Osteocyte (in vitro differentiated cells): ENCODE results near the gene WIPI1. TPM values are rescaled to one million over a fixed set of nuclear protein-coding genes. Genes with fewer than 3 reads are reported as not detected.

ENCODE experiments used
- DNase-seq: peaks from one replicate; pipeline ENCODE4 v3.0.0; 2021; ENCODE audit warnings: mixed read lengths; ENCODE audit not compliant: unreplicated experiment; ENCODE audit errors: extremely low spot score
- H3K27ac Mint-ChIP-seq: one replicate; pipeline ENCODE4 v1.8.0; 2021; ENCODE audit warnings: mild to moderate bottlenecking, mixed read lengths; ENCODE audit not compliant: unreplicated experiment
- H3K27me3 Mint-ChIP-seq: one replicate; pipeline ENCODE4 v1.8.0; 2021; ENCODE audit warnings: mixed read lengths; ENCODE audit not compliant: unreplicated experiment
- H3K36me3 Mint-ChIP-seq: one replicate; pipeline ENCODE4 v1.8.0; 2021; ENCODE audit warnings: mixed read lengths; ENCODE audit not compliant: unreplicated experiment
- H3K4me1 Mint-ChIP-seq: one replicate; pipeline ENCODE4 v1.8.0; 2021; ENCODE audit warnings: mixed read lengths; ENCODE audit not compliant: unreplicated experiment
- H3K4me3 Mint-ChIP-seq: one replicate; pipeline ENCODE4 v1.8.0; 2021; ENCODE audit warnings: mild to moderate bottlenecking, moderate library complexity, mixed read lengths; ENCODE audit not compliant: unreplicated experiment
- H3K9me3 Mint-ChIP-seq: one replicate; pipeline ENCODE4 v1.8.0; 2021; ENCODE audit warnings: mixed read lengths; ENCODE audit not compliant: unreplicated experiment
- CTCF ChIP-seq: fragments of 200-600 bp; sonication (generic); IDR thresholded peaks from 2 replicates; pipeline ENCODE4 v1.5.0; 2021; ENCODE audit warnings: antibody characterized with exemption, mild to moderate bottlenecking, moderate library complexity
- total RNA-seq: library from RNA; stranded (reverse); gene quantifications from 2 replicates; pipeline ENCODE4 v1.2.1, GENCODE V29; 2021

Gene WIPI1
- total RNA-seq, 1 donor from 2014 or later, result 74.5 TPM

DNA sequence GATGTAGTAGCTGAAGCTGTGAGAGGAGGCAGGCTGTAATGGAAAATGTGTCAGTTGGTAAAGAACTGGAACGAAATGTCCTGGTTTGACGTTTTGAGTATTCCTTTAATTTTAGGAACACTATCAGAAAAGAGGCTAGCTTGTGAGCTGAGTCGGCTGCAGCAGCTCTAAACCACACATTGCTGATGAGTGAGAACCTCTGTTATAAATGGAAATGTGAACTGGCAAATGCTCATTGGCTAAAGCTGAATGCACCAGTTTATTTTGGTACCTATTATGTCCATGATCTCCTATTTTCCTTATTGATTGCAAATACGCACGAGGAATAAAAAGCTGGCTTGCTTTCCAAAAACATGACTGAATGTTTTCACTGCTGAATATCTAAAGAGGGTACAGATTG lies 11.0 kb upstream of the WIPI1 start:
- peak overlapping the region; percentile 24 for H3K27ac Mint-ChIP-seq
- H3K4me3 Mint-ChIP-seq, result no peak overlapping the region
- H3K4me1 Mint-ChIP-seq, result peaks cover 19% of the 10 kb centered on the region
- H3K27me3 Mint-ChIP-seq, result no peaks in the 10 kb centered on the region
- DNase-seq, result no peak
- no peaks in the 10 kb centered on the region for H3K36me3 Mint-ChIP-seq
- no peak for TF ChIP-seq CTCF
- H3K9me3 Mint-ChIP-seq, result no peaks in the 10 kb centered on the region

DNA sequence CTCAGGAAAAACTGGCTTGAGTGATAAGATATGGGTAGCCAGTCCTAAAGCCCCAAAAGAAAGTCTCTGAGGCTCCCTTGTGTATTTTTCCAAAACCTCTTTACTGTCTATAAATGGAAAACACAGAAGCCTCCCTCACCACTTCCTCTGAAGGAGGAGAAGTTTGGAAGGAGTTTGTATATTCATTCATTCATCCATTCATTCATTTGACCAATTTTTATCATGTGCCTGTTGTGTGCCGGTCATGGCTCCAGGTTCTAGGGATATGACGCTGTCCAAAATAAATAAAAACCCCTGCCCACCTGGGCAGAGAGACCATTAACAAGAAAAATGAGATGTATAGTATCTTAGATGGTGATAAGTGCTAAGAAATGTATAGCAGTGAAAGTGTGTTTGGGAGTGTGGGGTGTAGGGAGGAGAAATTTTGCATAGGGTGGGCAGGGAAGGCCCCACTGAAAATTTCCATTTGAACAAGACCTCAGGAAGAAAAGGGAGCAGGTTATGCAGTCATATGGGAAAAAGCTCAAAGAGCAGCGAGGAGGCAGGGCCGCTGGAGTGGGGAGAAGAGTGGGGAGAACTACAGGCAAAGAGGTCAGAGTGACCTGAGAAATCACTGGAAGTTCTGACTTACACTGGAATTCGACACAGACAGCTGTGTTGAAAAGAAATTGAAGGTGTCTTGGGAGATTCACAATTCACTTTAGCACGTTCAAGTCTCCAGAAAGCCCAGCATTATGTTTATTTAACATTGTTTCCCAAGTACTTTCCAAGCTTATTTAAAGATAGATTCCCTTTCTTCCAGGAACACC lies 6.1 kb upstream of the WIPI1 start:
- peak; percentile 19 for TF ChIP-seq CTCF
- Mint-ChIP-seq H3K9me3 (no peaks in the 10 kb centered on the region), H3K27ac (no peak overlapping the region), H3K36me3 (no peaks in the 10 kb centered on the region), H3K4me1 (peaks cover 12% of the 10 kb centered on the region), H3K4me3 (no peak overlapping the region), H3K27me3 (peaks cover 8% of the 10 kb centered on the region)
- DNase-seq, result no peak

GRCh38 chr17:68462381-68463210 lies 5.3 kb upstream of the WIPI1 start:
- Mint-ChIP-seq H3K27ac (no peak overlapping the region), H3K9me3 (no peaks in the 10 kb centered on the region), H3K36me3 (no peaks in the 10 kb centered on the region), H3K4me3 (no peak overlapping the region), H3K27me3 (peaks cover 8% of the 10 kb centered on the region), H3K4me1 (peaks cover 10% of the 10 kb centered on the region)
- TF ChIP-seq CTCF, result peak; percentile 79
- no peak for DNase-seq

DNA sequence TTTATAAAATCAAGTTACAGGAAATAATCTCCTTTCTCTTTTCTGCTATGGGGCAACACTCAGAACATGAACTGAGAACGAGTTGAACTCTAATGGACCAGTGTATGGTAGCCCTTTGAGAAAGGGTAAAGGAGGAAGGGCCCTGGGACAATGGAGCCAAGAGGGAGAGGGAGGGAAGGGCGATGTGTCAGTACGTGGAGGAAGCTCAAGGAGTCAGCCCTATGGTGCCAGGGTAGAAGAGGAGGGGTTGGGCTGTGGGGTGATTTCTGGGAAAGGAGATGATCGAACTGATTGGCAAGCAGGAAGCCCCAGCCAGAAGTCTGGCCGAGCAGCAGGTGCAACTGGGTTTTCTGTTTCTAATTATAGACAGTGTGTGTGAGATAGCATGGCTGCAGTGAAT lies 4.3 kb upstream of the WIPI1 start:
- TF ChIP-seq CTCF, result no peak
- DNase-seq, result no peak
- Mint-ChIP-seq H3K36me3 (no peaks in the 10 kb centered on the region), H3K4me3 (no peak overlapping the region), H3K27ac (no peak overlapping the region), H3K9me3 (no peaks in the 10 kb centered on the region), H3K27me3 (peaks cover 8% of the 10 kb centered on the region), H3K4me1 (peaks cover 11% of the 10 kb centered on the region)

GRCh38 chr17:68461122-68461539 lies 3.8 kb upstream of the WIPI1 start:
- Mint-ChIP-seq H3K27me3 (peaks cover 8% of the 10 kb centered on the region), H3K27ac (no peak overlapping the region), H3K9me3 (no peaks in the 10 kb centered on the region), H3K4me3 (no peak overlapping the region), H3K36me3 (no peaks in the 10 kb centered on the region), H3K4me1 (peaks cover 14% of the 10 kb centered on the region)
- DNase-seq, result no peak
- TF ChIP-seq CTCF, result no peak
